OCI-LY3 (cell line): Measurements from ENCODE around the gene GAA.
A peak's percentile ranks its signal among the peaks of the same experiment; 100 is the strongest.

Experiments
- H2AFZ ChIP-seq: fragments of 200-600, 300-600 bp; shearing (Covaris generic); 2 replicates; pipeline ENCODE4 v1.6.0; 2014; ENCODE audit warnings: antibody characterized with exemption, low read depth, low read length
- H3K27ac ChIP-seq: fragments of 200-600, 300-600 bp; sonication (generic); 2 replicates; pipeline ENCODE4 v1.5.1; 2014; ENCODE audit warnings: mild to moderate bottlenecking, low read length, moderate library complexity, mixed read lengths
- H3K27me3 ChIP-seq: fragments of 200-600, 300-600 bp; sonication (generic); 2 replicates; pipeline ENCODE4 v1.6.1; 2014; ENCODE audit warnings: low read depth, low read length, mixed read lengths
- H3K36me3 ChIP-seq: fragments of 200-600, 300-600 bp; sonication (generic); replicated peaks from 2 replicates; pipeline ENCODE3; 2014; ENCODE audit warnings: low read depth, low read length, mixed read lengths
- H3K4me1 ChIP-seq: fragments of 300-600, 200-600 bp; sonication (generic); 2 replicates; pipeline ENCODE4 v1.6.1; 2014; ENCODE audit warnings: low read length, mixed read lengths
- H3K4me2 ChIP-seq: fragments of 200-600, 300-600 bp; sonication (generic); 2 replicates; pipeline ENCODE4 v1.6.1; 2014; ENCODE audit warnings: low read length, mixed read lengths
- H3K4me3 ChIP-seq: fragments of 300-600, 200-600 bp; sonication (generic); 2 replicates; pipeline ENCODE4 v1.5.1; 2014; ENCODE audit warnings: antibody characterized with exemption, mild to moderate bottlenecking, low read length, moderate library complexity
- H3K79me2 ChIP-seq: fragments of 300-600, 200-600 bp; shearing (Covaris generic); 2 replicates; pipeline ENCODE4 v1.6.1; 2014; ENCODE audit warnings: mild to moderate bottlenecking, low read length, mixed read lengths
- H3K9ac ChIP-seq: fragments of 300-600, 200-600 bp; shearing (Covaris generic); 2 replicates; pipeline ENCODE4 v1.6.0; 2014; ENCODE audit warnings: mild to moderate bottlenecking, low read length, moderate library complexity
- H3K9me3 ChIP-seq: fragments of 200-600, 300-600 bp; shearing (Covaris generic); 2 replicates; pipeline ENCODE4 v1.6.1; 2014; ENCODE audit warnings: low read length, mixed read lengths; ENCODE audit not compliant: insufficient read depth
- H4K20me1 ChIP-seq: fragments of 200-600, 300-600 bp; sonication (generic); 2 replicates; pipeline ENCODE4 v1.6.1; 2016; ENCODE audit warnings: low read length, mixed read lengths; ENCODE audit not compliant: insufficient read depth
- EZH2phosphoT487 ChIP-seq: fragments of 200-600 bp; shearing (Covaris generic); IDR thresholded peaks from 2 replicates; pipeline ENCODE4 v1.6.1; 2018; ENCODE audit warnings: antibody characterized with exemption, mixed run types, low read depth
- TF ChIP-seq, protein P1 (sequence below): fragments of 200-600, 300-600 bp; sonication (generic); IDR thresholded peaks from 2 replicates; pipeline ENCODE4 v1.5.1; 2014; ENCODE audit warnings: antibody characterized with exemption, low read length, low read depth

Gene GAA

DNA sequence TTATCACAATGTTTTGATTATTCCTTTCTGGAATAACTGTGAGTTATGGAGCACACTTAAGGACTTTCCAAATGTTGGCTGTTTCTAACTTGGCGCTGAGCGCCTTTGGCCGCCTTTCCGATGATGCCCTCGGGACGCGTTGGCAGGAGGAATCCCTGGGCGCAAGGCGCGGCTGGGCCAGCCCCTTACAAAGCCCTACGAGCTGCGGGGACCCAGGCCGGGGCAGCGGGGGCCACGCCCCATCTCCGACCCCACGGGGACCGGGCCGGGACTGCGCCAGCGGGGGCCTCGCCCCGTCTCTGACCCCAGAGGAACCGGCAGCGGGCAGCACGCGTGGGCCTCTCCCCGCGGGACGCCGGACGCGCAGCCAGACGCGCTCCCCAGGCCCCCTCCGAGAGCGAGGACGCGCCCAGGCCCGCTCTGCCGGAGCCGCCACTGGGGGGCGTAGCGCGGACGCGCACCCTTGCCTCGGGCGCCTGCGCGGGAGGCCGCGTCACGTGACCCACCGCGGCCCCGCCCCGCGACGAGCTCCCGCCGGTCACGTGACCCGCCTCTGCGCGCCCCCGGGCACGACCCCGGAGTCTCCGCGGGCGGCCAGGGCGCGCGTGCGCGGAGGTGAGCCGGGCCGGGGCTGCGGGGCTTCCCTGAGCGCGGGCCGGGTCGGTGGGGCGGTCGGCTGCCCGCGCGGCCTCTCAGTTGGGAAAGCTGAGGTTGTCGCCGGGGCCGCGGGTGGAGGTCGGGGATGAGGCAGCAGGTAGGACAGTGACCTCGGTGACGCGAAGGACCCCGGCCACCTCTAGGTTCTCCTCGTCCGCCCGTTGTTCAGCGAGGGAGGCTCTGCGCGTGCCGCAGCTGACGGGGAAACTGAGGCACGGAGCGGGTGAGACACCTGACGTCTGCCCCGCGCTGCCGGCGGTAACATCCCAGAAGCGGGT lies at the start of gene GAA:
Gene GAA, plus strand, starts transcription at position 571 of the 935 bp plus-strand sequence. CDS start 3,006 bp downstream, outside the sequence.
- H3K27me3 ChIP-seq = no peaks in the 10 kb centered on the region
- H3K79me2 ChIP-seq = peaks cover 11% of the 10 kb centered on the region
- no peaks in the 10 kb centered on the region for H3K36me3 ChIP-seq
- no peaks in the 10 kb centered on the region for H4K20me1 ChIP-seq
- peak within 1 kb of the TSS; percentile 90 for H3K9ac ChIP-seq
- peaks cover 17% of the 10 kb centered on the region for H3K4me1 ChIP-seq
- TF ChIP-seq, protein P1, sequence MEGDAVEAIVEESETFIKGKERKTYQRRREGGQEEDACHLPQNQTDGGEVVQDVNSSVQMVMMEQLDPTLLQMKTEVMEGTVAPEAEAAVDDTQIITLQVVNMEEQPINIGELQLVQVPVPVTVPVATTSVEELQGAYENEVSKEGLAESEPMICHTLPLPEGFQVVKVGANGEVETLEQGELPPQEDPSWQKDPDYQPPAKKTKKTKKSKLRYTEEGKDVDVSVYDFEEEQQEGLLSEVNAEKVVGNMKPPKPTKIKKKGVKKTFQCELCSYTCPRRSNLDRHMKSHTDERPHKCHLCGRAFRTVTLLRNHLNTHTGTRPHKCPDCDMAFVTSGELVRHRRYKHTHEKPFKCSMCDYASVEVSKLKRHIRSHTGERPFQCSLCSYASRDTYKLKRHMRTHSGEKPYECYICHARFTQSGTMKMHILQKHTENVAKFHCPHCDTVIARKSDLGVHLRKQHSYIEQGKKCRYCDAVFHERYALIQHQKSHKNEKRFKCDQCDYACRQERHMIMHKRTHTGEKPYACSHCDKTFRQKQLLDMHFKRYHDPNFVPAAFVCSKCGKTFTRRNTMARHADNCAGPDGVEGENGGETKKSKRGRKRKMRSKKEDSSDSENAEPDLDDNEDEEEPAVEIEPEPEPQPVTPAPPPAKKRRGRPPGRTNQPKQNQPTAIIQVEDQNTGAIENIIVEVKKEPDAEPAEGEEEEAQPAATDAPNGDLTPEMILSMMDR = peak; percentile 67
- TF ChIP-seq EZH2phosphoT487 = no peak
- peak within 1 kb of the TSS; percentile 64 for H2AFZ ChIP-seq
- peak within 1 kb of the TSS; percentile 98 for H3K4me2 ChIP-seq
- peak within 1 kb of the TSS; percentile 28; the same call in 1 of the 2 replicates for H3K27ac ChIP-seq
- H3K9me3 ChIP-seq = no peaks in the 10 kb centered on the region
- H3K4me3 ChIP-seq = peak within 1 kb of the TSS; percentile 96

- Histone ChIP-seq H3K79me2 (no peaks in the 10 kb centered on the region), H3K4me2 (no peak overlapping the region)
Observed at GRCh38 chr17:80051681-80052080, 49.7 kb upstream of the GAA start.

DNA sequence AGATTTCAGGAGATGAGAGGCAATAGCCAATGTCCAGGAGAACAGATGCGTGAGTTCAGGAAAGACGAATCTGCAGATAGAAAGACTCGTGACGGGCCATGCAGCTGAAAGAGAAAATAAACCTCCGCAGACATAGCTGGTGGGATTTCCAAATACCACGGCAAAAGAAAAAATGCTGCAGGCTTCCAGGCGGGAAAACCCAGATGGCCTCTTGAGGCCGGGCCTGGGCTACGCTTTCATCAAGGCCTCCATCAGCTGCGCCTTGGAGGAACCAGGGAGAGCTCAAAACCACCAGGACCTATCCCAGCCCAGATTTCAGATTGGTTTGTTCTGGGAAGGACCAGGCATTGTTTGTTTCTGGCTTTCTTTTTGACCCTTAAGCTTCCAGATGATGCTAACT lies 48.3 kb upstream of the GAA start:
- Histone ChIP-seq H4K20me1 (no peaks in the 10 kb centered on the region), H3K9me3 (no peaks in the 10 kb centered on the region), H3K27me3 (no peaks in the 10 kb centered on the region), H2AFZ (no peak overlapping the region), H3K4me3 (no peak overlapping the region), H3K79me2 (no peaks in the 10 kb centered on the region), H3K9ac (no peak overlapping the region), H3K4me2 (no peak overlapping the region), H3K36me3 (no peaks in the 10 kb centered on the region), H3K27ac (no peak overlapping the region), H3K4me1 (no peaks in the 10 kb centered on the region)
- TF ChIP-seq EZH2phosphoT487 = no peak
- TF ChIP-seq, protein P1 = no peak

More at GRCh38 chr17:80051681-80052080, 49.7 kb upstream of the GAA start:
- Histone ChIP-seq H3K4me3 (no peak overlapping the region), H3K36me3 (no peaks in the 10 kb centered on the region), H3K9me3 (no peaks in the 10 kb centered on the region), H3K4me1 (no peaks in the 10 kb centered on the region), H3K9ac (no peak overlapping the region), H3K27ac (no peak overlapping the region), H3K27me3 (no peaks in the 10 kb centered on the region), H4K20me1 (no peaks in the 10 kb centered on the region), H2AFZ (no peak overlapping the region)
- no peak for TF ChIP-seq EZH2phosphoT487
- TF ChIP-seq, protein P1 = no peak

DNA sequence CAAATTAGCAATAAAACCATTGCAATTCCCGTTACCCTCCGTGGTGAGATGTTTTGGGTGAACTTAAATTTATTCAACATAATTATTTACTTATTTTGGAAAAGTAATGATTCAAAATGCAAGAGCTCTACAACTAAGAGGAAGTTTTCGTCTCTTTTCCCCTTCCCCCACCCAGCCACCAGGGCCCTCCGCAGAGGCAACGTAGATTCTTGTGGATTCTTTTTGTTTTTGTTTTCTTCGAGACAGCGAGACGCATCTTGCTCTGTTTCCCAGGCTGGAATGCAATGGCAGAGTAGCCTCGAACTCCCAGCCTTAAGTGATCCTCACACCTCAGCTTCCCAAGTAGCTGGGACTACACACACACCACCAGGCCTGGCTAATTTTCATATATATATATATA lies 45.8 kb upstream of the GAA start:
- H3K9ac ChIP-seq = no peak overlapping the region
- no peak for TF ChIP-seq EZH2phosphoT487
- TF ChIP-seq, protein P1 = no peak
- no peak overlapping the region for H3K4me2 ChIP-seq
- no peaks in the 10 kb centered on the region for H4K20me1 ChIP-seq
- no peak overlapping the region for H2AFZ ChIP-seq
- no peaks in the 10 kb centered on the region for H3K36me3 ChIP-seq
- no peaks in the 10 kb centered on the region for H3K27me3 ChIP-seq
- no peak overlapping the region for H3K4me3 ChIP-seq
- no peaks in the 10 kb centered on the region for H3K4me1 ChIP-seq
- H3K27ac ChIP-seq = no peak overlapping the region
- H3K9me3 ChIP-seq = no peaks in the 10 kb centered on the region
- no peaks in the 10 kb centered on the region for H3K79me2 ChIP-seq
